ENCODE data around the gene RPTN.

DNA sequence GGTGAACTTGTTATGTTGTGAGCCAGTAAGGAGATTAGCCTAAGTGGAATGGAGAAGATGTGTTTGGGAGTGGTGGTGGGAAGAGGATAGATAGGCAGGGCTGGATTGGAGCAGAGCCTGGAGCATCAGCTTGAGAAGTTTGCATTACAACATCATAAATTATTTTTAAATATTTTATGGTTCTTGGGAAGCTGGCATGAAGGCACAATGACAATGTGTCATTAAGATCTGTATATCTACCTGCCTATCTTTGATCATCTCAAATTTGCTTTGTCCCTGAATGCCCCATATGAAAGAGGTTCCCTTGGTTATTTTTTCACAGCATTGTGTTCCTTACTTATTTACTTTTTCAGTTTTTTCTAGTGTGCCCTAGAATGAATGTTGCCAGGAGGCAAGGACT lies 32.7 kb upstream of the RPTN start:
- TF ChIP-seq POLR2A (IDR thresholded peaks at IDR 0.05) = no peak
- TF ChIP-seq, protein P1, sequence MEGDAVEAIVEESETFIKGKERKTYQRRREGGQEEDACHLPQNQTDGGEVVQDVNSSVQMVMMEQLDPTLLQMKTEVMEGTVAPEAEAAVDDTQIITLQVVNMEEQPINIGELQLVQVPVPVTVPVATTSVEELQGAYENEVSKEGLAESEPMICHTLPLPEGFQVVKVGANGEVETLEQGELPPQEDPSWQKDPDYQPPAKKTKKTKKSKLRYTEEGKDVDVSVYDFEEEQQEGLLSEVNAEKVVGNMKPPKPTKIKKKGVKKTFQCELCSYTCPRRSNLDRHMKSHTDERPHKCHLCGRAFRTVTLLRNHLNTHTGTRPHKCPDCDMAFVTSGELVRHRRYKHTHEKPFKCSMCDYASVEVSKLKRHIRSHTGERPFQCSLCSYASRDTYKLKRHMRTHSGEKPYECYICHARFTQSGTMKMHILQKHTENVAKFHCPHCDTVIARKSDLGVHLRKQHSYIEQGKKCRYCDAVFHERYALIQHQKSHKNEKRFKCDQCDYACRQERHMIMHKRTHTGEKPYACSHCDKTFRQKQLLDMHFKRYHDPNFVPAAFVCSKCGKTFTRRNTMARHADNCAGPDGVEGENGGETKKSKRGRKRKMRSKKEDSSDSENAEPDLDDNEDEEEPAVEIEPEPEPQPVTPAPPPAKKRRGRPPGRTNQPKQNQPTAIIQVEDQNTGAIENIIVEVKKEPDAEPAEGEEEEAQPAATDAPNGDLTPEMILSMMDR (IDR thresholded peaks at IDR 0.05) = no peak
- no peak for TF ChIP-seq EP300 (IDR thresholded peaks at IDR 0.05)

Measured in ovary (tissue), 3 donors.